HEK293 (cell line): ENCODE measurements around the gene USP17L24.
"Not testable (repeated sequence)": the region's sequence is repeated elsewhere in the genome, so short reads cannot be mapped to it uniquely, and the experiment has no call there.

Source experiments
- CTCF ChIA-PET: fragments of 350-600 bp; formaldehyde crosslinking; extraction: SDS; loops from one replicate; lab custom pipeline; 2021; ENCODE audit warnings: antibody characterized with exemption; lab: Yijun Ruan, JAX
- POLR2A ChIA-PET: fragments of 300-600 bp; formaldehyde crosslinking; extraction: SDS; loops from one replicate; lab custom pipeline; 2020; ENCODE audit warnings: antibody characterized with exemption, inconsistent platforms; lab: Yijun Ruan, JAX
- H3K27ac ChIP-seq: fragments of 200-500 bp; sonication (Bioruptor generic); 2 replicates; pipeline ENCODE4 v1.5.1; 2014; ENCODE audit warnings: low read depth, low read length, control low read depth, inconsistent platforms; ENCODE audit errors: extremely low read depth
- H3K36me3 ChIP-seq, 2 experiments: fragments of 200-500 bp in 1 of 2; sonication (Bioruptor generic) in 1 of 2; 1 replicate in 1 of 2; 2 replicates in 1 of 2; pipeline ENCODE4 v1.5.1; 2014 to 2017; ENCODE audit warnings: inconsistent platforms in 2 of 2, low read length in 2 of 2; ENCODE audit not compliant: control insufficient read depth in 2 of 2, insufficient read depth in 1 of 2
- H3K4me1 ChIP-seq: fragments of 200-500 bp; sonication (Bioruptor generic); 2 replicates; pipeline ENCODE4 v1.5.1; 2014; ENCODE audit warnings: mild to moderate bottlenecking, low read length, inconsistent platforms; ENCODE audit not compliant: control insufficient read depth, insufficient read depth
- H3K4me3 ChIP-seq: 2 replicates; pipeline ENCODE4 v1.5.1; 2011; ENCODE audit warnings: low read depth, mild to moderate bottlenecking, control low read depth, low read length, moderate library complexity
- H3K9me3 ChIP-seq: fragments of 200-500 bp; sonication (Bioruptor generic); 2 replicates; pipeline ENCODE4 v1.5.1; 2014; ENCODE audit warnings: low read depth, low read length, inconsistent platforms; ENCODE audit not compliant: control insufficient read depth, insufficient read depth

Gene USP17L24

GRCh38 chr4:9324865-9325264, at the start of gene USP17L24:
Gene USP17L24 (plus strand): TSS chr4:9325165. CDS start chr4:9325165, 0 bp downstream.
- POLR2A ChIA-PET, H3K9me3 ChIP-seq, CTCF ChIA-PET, H3K4me3 ChIP-seq, H3K36me3 ChIP-seq, H3K27ac ChIP-seq, H3K4me1 ChIP-seq: not testable (repeated sequence)

- H3K36me3 ChIP-seq, H3K4me1 ChIP-seq, CTCF ChIA-PET, H3K27ac ChIP-seq, H3K4me3 ChIP-seq, POLR2A ChIA-PET, H3K9me3 ChIP-seq: not testable (repeated sequence)
Observed at GRCh38 chr4:9324191-9324590, 774 bp upstream of the USP17L24 start.

GRCh38 chr4:9329611-9330010, 4.6 kb downstream of the USP17L24 start, which contains the start of gene USP17L25:
Gene USP17L25 (plus strand): TSS chr4:9329911. CDS start chr4:9329911, 0 bp downstream.
- H3K36me3 ChIP-seq, H3K4me3 ChIP-seq, CTCF ChIA-PET, H3K27ac ChIP-seq, H3K9me3 ChIP-seq, H3K4me1 ChIP-seq, POLR2A ChIA-PET: not testable (repeated sequence)

- H3K4me3 ChIP-seq, POLR2A ChIA-PET, H3K4me1 ChIP-seq, H3K27ac ChIP-seq, CTCF ChIA-PET, H3K36me3 ChIP-seq, H3K9me3 ChIP-seq: not testable (repeated sequence)
Observed at GRCh38 chr4:9334358-9334757, 9.4 kb downstream of the USP17L24 start, which contains the start of gene USP17L26. Gene USP17L26 (plus strand): TSS chr4:9334658. CDS start chr4:9334658, 0 bp downstream.

- H3K4me1 ChIP-seq, H3K4me3 ChIP-seq, POLR2A ChIA-PET, H3K36me3 ChIP-seq, H3K27ac ChIP-seq, CTCF ChIA-PET, H3K9me3 ChIP-seq: not testable (repeated sequence)
Observed at GRCh38 chr4:9339103-9339502, 14.1 kb downstream of the USP17L24 start, which contains the start of gene USP17L5. Gene USP17L5 (plus strand): TSS chr4:9339403. CDS start chr4:9339403, 0 bp downstream.

- H3K9me3 ChIP-seq, H3K4me1 ChIP-seq, H3K27ac ChIP-seq, POLR2A ChIA-PET, CTCF ChIA-PET, H3K36me3 ChIP-seq, H3K4me3 ChIP-seq: not testable (repeated sequence)
Observed at GRCh38 chr4:9343848-9344247, 18.9 kb downstream of the USP17L24 start, which contains the start of gene USP17L27. Gene USP17L27 (plus strand): TSS chr4:9344148. CDS start chr4:9344148, 0 bp downstream.

GRCh38 chr4:9348593-9348992, 23.6 kb downstream of the USP17L24 start, which contains the start of gene USP17L28:
Gene USP17L28 (plus strand): TSS chr4:9348893. CDS start chr4:9348893, 0 bp downstream.
- H3K4me1 ChIP-seq, H3K9me3 ChIP-seq, H3K36me3 ChIP-seq, H3K4me3 ChIP-seq, H3K27ac ChIP-seq, POLR2A ChIA-PET, CTCF ChIA-PET: not testable (repeated sequence)

GRCh38 chr4:9350866-9351265, 25.9 kb downstream of the USP17L24 start:
- H3K4me1 ChIP-seq, H3K27ac ChIP-seq, H3K9me3 ChIP-seq, CTCF ChIA-PET, H3K36me3 ChIP-seq, H3K4me3 ChIP-seq, POLR2A ChIA-PET: not testable (repeated sequence)

GRCh38 chr4:9353338-9353737, 28.4 kb downstream of the USP17L24 start, which contains the start of gene USP17L29:
Gene USP17L29 (plus strand): TSS chr4:9353638. CDS start chr4:9353638, 0 bp downstream.
- H3K4me3 ChIP-seq, CTCF ChIA-PET, H3K4me1 ChIP-seq, H3K36me3 ChIP-seq, H3K27ac ChIP-seq, H3K9me3 ChIP-seq, POLR2A ChIA-PET: not testable (repeated sequence)

GRCh38 chr4:9362829-9363228, 37.9 kb downstream of the USP17L24 start, which contains the start of gene USP17L30:
Gene USP17L30 (plus strand): TSS chr4:9363129. CDS start chr4:9363129, 0 bp downstream.
- POLR2A ChIA-PET = not testable (repeated sequence)

More at GRCh38 chr4:9362829-9363228, 37.9 kb downstream of the USP17L24 start, which contains the start of gene USP17L30:
- H3K27ac ChIP-seq, H3K9me3 ChIP-seq, H3K36me3 ChIP-seq, H3K4me1 ChIP-seq, H3K4me3 ChIP-seq, CTCF ChIA-PET: not testable (repeated sequence)
